ENCODE data around the gene DIAPH3. TPM values are rescaled to one million over a fixed set of nuclear protein-coding genes. Genes with fewer than 3 reads are reported as not detected.

The DIAPH3 gene
- total RNA-seq, 2 experiments from 2014 or later: 28.5 to 29.3 TPM

DNA sequence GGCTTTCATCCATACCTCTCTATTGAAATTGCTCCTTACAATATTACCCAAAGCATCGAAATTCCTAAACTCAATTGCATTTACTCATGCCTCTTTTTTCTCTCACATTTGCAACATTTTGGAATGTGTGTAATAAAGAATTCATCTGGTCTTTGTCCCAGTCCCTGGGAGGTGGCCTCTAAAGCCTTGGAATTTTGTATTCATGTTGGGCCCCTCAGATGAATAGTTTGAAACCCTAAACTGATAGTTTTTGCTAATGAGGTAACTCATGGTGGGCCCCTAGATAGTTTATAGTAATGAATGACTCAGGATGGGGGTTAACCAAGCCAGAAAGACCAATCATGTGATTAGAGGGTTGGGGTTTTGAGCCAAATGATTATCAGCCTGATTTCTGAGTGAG, 490.4 kb downstream of the DIAPH3 start:
- H3K27ac Mint-ChIP-seq: no peak overlapping the region
- H3K9me3 Mint-ChIP-seq (ENCODE audit: low read depth): no peaks in the 10 kb centered on the region
- intact Hi-C loops (cut with DNase I, micrococcal nuclease): no loop called here
- DNase-seq (no peak), ATAC-seq (no peak)
- H3K4me3 Mint-ChIP-seq: no peak overlapping the region
- POLR2A ChIA-PET: interaction anchor here (0.5 kb wide), 1 partner anchor 9 kb away, joined by 3 read pairs; no protein-coding TSS in a partner anchor
- CTCF ChIA-PET: interaction anchor here (0.9 to 1.1 kb wide), 3 partner anchors 9 to 163 kb away, joined by 4 to 6 read pairs (median 4); no protein-coding TSS in a partner anchor
- peaks cover 6% of the 10 kb centered on the region for H3K4me1 Mint-ChIP-seq
- H3K27me3 Mint-ChIP-seq: no peaks in the 10 kb centered on the region
- no peaks in the 10 kb centered on the region for H3K36me3 Mint-ChIP-seq (ENCODE audit: low read depth)

DNA sequence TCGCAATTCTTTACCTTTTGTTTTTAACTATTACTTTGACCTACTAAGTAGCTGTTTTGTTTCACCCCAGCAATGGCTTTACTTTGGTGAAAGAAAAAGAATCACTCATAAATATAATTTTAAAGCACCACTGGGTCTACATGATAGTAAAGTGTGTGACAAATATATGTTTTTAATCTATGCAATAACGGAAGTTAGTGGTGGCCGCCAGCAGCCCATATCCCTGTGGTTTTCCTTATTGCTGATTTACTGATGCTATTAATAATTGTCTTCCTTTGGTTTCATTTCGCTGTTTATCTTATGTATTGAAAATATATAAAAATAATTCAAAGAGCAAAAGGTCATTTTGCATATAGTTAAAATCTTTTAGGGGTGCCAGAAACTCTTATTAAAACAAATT, 491.3 kb downstream of the DIAPH3 start:
- no peak for ATAC-seq
- no peak overlapping the region for H3K4me3 Mint-ChIP-seq
- no peak for DNase-seq
- peaks cover 4% of the 10 kb centered on the region for H3K4me1 Mint-ChIP-seq
- no peaks in the 10 kb centered on the region for H3K9me3 Mint-ChIP-seq (ENCODE audit: low read depth)
- no peak overlapping the region for H3K27ac Mint-ChIP-seq
- no peaks in the 10 kb centered on the region for H3K36me3 Mint-ChIP-seq (ENCODE audit: low read depth)
- no peaks in the 10 kb centered on the region for H3K27me3 Mint-ChIP-seq
- CTCF ChIA-PET: interaction anchor here (1.3 kb wide), 1 partner anchor 9 kb away, joined by 3 read pairs; no protein-coding TSS in a partner anchor
- intact Hi-C loops (cut with DNase I, micrococcal nuclease): no loop called here
- POLR2A ChIA-PET: no interaction called here

DNA sequence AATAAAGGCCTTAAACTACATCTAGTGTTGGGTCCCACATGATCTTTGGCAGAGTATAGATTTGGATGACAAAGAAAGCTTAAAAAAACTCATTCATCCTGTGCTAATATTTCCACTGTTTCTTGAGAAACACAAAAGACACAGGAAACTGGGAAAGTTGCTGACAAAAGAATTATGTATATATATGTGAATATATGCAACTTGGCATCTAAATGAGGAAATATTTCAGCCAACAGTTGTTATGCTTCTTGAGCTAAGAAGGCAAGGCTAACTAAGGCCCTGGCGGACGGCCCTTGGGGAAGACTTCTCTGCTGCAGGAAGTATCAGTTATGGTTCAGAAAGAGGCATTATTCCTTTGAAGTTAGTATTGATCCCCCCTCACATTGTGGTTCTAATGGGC, 491.8 kb downstream of the DIAPH3 start:
- ChIA-PET CTCF (interaction anchor here (1.2 to 1.3 kb wide), 2 partner anchors 9 kb away, joined by 3 to 4 read pairs; no protein-coding TSS in a partner anchor), POLR2A (no interaction called here)
- Mint-ChIP-seq H3K4me1 (peaks cover 4% of the 10 kb centered on the region), H3K9me3 (ENCODE audit: low read depth) (no peaks in the 10 kb centered on the region), H3K36me3 (ENCODE audit: low read depth) (no peaks in the 10 kb centered on the region), H3K27me3 (no peaks in the 10 kb centered on the region), H3K4me3 (no peak overlapping the region), H3K27ac (no peak overlapping the region)
- DNase-seq (no peak), ATAC-seq (no peak)
- intact Hi-C loops (cut with DNase I, micrococcal nuclease): no loop called here

DNA sequence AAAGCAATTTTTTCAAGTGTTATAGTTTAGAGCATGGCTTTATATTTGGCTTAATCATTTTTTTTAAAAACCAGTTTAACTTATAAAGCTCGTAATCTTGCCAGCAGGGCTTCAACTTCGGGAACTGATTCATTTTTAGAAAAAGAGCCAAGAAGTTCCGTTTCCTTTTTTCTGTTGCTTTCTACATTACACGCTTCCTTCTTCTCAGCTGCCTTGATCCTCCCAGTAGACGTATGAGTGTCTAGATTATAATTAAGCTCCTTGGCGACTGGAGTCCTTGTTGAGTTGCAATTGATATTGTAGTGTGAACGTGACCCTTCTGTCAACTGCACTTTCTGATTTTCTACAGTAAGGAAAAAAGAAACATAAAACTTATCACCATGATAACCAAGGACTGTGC, 497.2 kb downstream of the DIAPH3 start:
- no peaks in the 10 kb centered on the region for H3K27me3 Mint-ChIP-seq
- H3K9me3 Mint-ChIP-seq (ENCODE audit: low read depth): no peaks in the 10 kb centered on the region
- ATAC-seq: no peak
- ChIA-PET CTCF (interaction anchor here (0.6 to 1.7 kb wide), 2 partner anchors 13 to 454 kb away, joined by 4 read pairs; no protein-coding TSS in a partner anchor), POLR2A (no interaction called here)
- no peak overlapping the region for H3K27ac Mint-ChIP-seq
- no peak for DNase-seq
- H3K4me1 Mint-ChIP-seq: peaks cover 3% of the 10 kb centered on the region
- intact Hi-C loops (cut with DNase I, micrococcal nuclease): no loop called here
- no peaks in the 10 kb centered on the region for H3K36me3 Mint-ChIP-seq (ENCODE audit: low read depth)
- H3K4me3 Mint-ChIP-seq: no peak overlapping the region

DNA sequence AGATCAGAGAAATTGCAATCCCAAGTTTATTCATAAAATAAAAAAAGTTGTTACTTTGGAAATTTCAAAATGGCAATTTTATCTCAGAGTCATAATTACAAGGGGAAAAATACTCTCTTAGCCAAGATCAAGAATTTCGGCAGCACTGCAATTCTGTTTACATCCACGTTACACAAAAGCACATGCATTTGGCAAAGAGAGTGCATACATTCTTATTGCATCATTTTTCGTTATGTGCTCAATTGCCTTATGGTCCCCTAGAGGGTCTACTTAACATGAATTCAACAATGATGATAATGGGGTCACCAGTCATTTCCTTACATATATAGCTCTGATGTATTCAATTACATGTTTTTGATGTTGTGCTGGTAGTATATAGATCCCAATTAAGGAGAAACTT, 498.0 kb downstream of the DIAPH3 start:
- intact Hi-C loops (cut with DNase I, micrococcal nuclease): no loop called here
- H3K27me3 Mint-ChIP-seq: no peaks in the 10 kb centered on the region
- H3K4me3 Mint-ChIP-seq: no peak overlapping the region
- H3K36me3 Mint-ChIP-seq (ENCODE audit: low read depth): no peaks in the 10 kb centered on the region
- no peak overlapping the region for H3K27ac Mint-ChIP-seq
- ATAC-seq (no peak), DNase-seq (no peak)
- H3K4me1 Mint-ChIP-seq: peaks cover 3% of the 10 kb centered on the region
- ChIA-PET POLR2A (no interaction called here), CTCF (interaction anchor here (1.7 kb wide), 1 partner anchor 14 kb away, joined by 4 read pairs; no protein-coding TSS in a partner anchor)
- H3K9me3 Mint-ChIP-seq (ENCODE audit: low read depth): no peaks in the 10 kb centered on the region

DNA sequence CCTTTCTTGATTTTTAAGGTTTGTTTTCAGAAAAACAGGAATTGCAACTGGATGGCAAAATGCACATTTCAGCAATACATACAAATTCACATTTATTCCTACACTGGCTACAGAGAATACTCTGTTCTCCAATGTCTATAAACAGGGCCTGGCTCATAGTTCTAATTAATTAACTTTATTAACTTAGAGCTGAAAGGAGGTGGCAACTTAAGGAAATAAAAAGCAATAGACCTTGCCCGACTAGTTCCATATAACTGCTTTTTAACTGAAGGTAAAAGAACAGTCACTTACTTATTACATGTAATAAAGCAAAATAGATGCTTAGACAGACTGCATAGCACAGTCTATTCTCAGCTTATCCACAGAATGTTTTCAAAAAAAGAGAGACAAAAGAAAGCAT, 498.5 kb downstream of the DIAPH3 start:
- no peaks in the 10 kb centered on the region for H3K9me3 Mint-ChIP-seq (ENCODE audit: low read depth)
- no peak overlapping the region for H3K27ac Mint-ChIP-seq
- DNase-seq (no peak), ATAC-seq (no peak)
- peaks cover 3% of the 10 kb centered on the region for H3K4me1 Mint-ChIP-seq
- POLR2A ChIA-PET: no interaction called here
- no peaks in the 10 kb centered on the region for H3K27me3 Mint-ChIP-seq
- no peak overlapping the region for H3K4me3 Mint-ChIP-seq
- CTCF ChIA-PET: interaction anchor here (1.1 to 1.7 kb wide), 2 partner anchors 9 to 14 kb away, joined by 3 to 4 read pairs; no protein-coding TSS in a partner anchor
- H3K36me3 Mint-ChIP-seq (ENCODE audit: low read depth): no peaks in the 10 kb centered on the region
- intact Hi-C loops (cut with DNase I, micrococcal nuclease): no loop called here

DNA sequence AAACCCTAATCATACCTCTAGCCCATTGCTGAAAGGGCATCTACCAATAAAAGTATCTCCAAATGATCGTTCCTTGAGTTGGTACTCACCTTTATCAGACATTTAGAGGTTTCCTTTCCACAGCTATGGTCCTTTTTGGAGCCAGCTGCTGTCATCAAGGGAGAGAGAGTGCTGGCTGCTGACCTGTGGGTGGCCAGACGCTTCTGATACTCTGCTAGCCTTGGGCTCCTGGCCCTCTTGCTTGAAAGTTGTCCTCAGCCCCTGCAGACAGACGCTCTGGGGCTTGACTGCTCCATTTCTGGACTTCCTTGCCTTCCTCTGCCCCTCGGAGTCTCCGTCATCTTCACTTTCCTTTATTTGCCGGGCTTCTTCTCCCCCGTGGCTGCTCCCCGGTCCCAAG, 499.1 kb downstream of the DIAPH3 start:
- ChIA-PET CTCF (interaction anchor here (1.1 kb wide), 1 partner anchor 9 kb away, joined by 3 read pairs; no protein-coding TSS in a partner anchor), POLR2A (no interaction called here)
- intact Hi-C loops (cut with DNase I, micrococcal nuclease): no loop called here
- Mint-ChIP-seq H3K4me3 (no peak overlapping the region), H3K4me1 (peaks cover 3% of the 10 kb centered on the region), H3K27me3 (no peaks in the 10 kb centered on the region), H3K27ac (no peak overlapping the region), H3K9me3 (ENCODE audit: low read depth) (no peaks in the 10 kb centered on the region), H3K36me3 (ENCODE audit: low read depth) (no peaks in the 10 kb centered on the region)
- ATAC-seq: no peak
- no peak for DNase-seq

DNA sequence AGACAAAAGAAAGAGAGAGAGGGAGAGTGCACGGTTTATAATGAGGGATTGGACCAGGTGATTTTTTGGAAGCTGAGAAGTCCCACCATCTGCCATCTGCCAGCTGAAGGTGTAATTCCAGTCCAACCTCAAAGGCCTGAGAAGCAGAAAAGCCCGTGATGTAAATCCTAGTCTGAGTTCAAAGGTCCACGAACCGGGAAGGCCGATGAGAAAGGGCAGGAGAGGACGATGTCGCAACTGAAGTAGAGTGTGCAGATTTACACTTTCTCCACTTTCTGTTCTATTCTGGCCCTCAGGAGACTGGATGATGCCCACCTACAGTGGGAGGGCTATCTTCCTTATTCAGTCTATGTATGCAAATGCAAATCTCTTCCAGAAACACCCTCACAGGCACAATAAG, 500.0 kb downstream of the DIAPH3 start:
- CTCF ChIA-PET: no interaction called here
- peaks cover 3% of the 10 kb centered on the region for H3K4me1 Mint-ChIP-seq

DNA sequence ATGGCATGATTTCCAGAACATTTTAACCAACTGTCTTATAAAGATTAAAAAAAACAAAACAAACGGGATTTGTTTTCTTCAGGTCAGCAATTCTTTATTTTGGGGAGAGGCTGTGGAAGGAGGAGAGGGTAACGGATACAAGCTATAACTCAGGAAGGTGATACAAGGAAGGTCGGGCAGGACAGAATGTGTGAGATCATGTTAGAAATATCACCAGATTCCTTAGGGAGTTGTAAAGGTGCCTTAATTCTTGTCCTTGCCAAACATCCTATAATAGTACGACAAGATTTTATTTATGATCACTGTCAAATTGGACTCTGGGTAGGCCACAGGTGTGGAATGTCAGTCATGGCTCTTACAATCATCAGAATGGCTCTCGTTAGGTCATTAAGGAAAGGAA, 503.1 kb downstream of the DIAPH3 start:
- Mint-ChIP-seq H3K4me3 (no peak overlapping the region), H3K27ac (no peak overlapping the region), H3K4me1 (no peaks in the 10 kb centered on the region), H3K36me3 (ENCODE audit: low read depth) (no peaks in the 10 kb centered on the region), H3K27me3 (no peaks in the 10 kb centered on the region), H3K9me3 (ENCODE audit: low read depth) (no peaks in the 10 kb centered on the region)
- intact Hi-C loops (cut with DNase I, micrococcal nuclease): no loop called here
- no peak for DNase-seq
- POLR2A ChIA-PET: no interaction called here
- CTCF ChIA-PET: interaction anchor here (1.1 kb wide), 1 partner anchor 10 kb away, joined by 3 read pairs; no protein-coding TSS in a partner anchor
- no peak for ATAC-seq

More for the DNA sequence above, 500.0 kb downstream of the DIAPH3 start:
- intact Hi-C loops (cut with DNase I, micrococcal nuclease): no loop called here
- POLR2A ChIA-PET: no interaction called here
- no peaks in the 10 kb centered on the region for H3K27me3 Mint-ChIP-seq
- H3K9me3 Mint-ChIP-seq (ENCODE audit: low read depth): no peaks in the 10 kb centered on the region
- DNase-seq (no peak), ATAC-seq (no peak)
- no peak overlapping the region for H3K27ac Mint-ChIP-seq
- H3K4me3 Mint-ChIP-seq: no peak overlapping the region
- no peaks in the 10 kb centered on the region for H3K36me3 Mint-ChIP-seq (ENCODE audit: low read depth)

DNA sequence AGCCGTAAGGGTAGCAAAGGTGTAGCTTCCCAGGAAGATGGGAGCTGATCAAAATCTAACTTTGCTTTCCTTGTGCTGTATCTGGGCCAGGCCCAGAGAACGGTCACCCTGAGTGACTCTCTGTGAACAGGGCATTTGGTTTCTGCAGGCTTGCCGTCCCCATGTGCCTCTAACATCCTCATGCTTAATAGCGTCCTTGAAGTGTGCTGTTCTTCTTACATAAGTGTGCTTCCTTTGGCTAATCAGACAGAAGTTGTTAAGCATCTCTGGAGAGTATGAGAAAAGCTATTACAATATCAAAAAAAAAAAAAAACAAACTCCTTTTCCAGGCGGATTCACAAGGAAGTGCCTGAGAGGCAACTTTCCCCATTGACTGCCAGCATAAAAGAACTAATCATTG, 503.7 kb downstream of the DIAPH3 start:
- H3K4me1 Mint-ChIP-seq: no peaks in the 10 kb centered on the region
- DNase-seq (no peak), ATAC-seq (no peak)
- H3K9me3 Mint-ChIP-seq (ENCODE audit: low read depth): no peaks in the 10 kb centered on the region
- no peaks in the 10 kb centered on the region for H3K36me3 Mint-ChIP-seq (ENCODE audit: low read depth)
- H3K4me3 Mint-ChIP-seq: no peak overlapping the region
- H3K27ac Mint-ChIP-seq: no peak overlapping the region
- ChIA-PET CTCF (interaction anchor here (1.1 kb wide), 1 partner anchor 10 kb away, joined by 3 read pairs; no protein-coding TSS in a partner anchor), POLR2A (no interaction called here)
- intact Hi-C loops (cut with DNase I, micrococcal nuclease): no loop called here
- H3K27me3 Mint-ChIP-seq: peaks cover 2% of the 10 kb centered on the region

DNA sequence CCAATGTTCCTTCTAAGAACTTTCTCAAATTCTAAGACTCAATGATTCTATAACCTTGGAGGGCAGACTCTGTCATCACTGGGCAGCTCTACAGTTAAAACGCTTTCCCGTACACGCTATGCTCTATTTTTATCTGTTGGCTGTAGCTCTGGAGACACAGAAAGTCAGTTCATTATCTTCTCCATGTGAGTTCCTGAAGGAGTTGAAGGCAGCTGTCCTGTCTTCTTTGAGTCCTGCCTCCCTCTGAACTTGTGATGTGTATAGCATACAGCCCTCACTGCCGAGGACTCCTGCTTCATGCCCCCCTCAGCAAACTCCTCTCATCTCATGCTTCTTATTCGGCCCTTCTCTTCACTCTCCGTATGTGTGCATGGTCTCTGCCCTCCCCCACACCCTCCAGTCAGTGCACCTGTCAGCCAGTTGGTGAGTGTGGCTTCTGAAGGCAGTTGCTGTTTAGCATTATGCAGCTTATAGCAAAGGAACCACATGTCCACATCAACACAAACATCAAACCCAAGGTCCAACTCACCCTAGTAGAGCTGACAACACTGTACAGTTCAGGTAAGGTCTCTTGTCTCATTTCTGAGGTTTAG, 504.9 kb downstream of the DIAPH3 start:
- intact Hi-C loops (cut with DNase I, micrococcal nuclease): no loop called here
- CTCF ChIA-PET: no interaction called here
- Mint-ChIP-seq H3K4me1 (no peaks in the 10 kb centered on the region), H3K9me3 (ENCODE audit: low read depth) (no peaks in the 10 kb centered on the region), H3K36me3 (ENCODE audit: low read depth) (no peaks in the 10 kb centered on the region), H3K27me3 (peaks cover 3% of the 10 kb centered on the region), H3K27ac (no peak overlapping the region), H3K4me3 (no peak overlapping the region)
- no peak for ATAC-seq
- POLR2A ChIA-PET: no interaction called here
- no peak for DNase-seq

DNA sequence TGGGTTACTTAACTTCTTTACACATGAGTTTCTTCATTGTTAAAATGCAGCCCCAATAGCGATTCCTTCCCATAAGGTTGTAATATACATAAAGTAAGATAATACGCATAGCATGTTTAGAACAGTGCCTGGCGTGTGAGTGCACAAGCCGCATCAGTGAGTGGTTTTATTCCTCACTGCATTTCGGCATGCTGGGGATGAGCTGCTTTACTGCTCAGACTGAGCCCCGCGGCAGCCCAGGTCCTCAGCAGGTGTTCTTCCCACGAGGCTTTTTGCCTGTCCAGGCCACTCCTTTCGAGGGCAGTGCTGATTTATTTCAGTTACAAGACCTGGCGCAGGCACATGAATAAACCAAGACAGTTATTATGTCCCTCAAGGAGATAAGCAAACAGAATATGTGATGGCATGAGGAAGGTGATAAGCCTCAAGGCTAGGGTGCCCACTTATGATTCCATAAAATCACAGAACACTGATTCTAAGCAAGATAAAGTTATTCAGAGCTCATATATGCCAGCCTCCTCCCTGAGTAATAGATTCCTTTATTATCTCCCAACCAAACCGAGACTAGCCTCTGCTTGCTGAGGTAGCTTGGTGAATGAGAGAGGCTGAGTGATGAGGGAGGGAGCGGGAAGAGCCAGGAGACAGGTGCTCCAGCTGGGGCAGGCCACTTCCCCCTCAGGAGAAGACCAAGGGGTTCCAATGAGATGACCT, 505.5 kb downstream of the DIAPH3 start:
- no peak overlapping the region for H3K27ac Mint-ChIP-seq
- intact Hi-C loops (cut with DNase I, micrococcal nuclease): no loop called here
- DNase-seq: no peak
- no peak overlapping the region for H3K4me3 Mint-ChIP-seq
- ChIA-PET POLR2A (no interaction called here), CTCF (no interaction called here)
- no peaks in the 10 kb centered on the region for H3K36me3 Mint-ChIP-seq (ENCODE audit: low read depth)
- ATAC-seq: no peak
- H3K4me1 Mint-ChIP-seq: no peaks in the 10 kb centered on the region
- peaks cover 3% of the 10 kb centered on the region for H3K27me3 Mint-ChIP-seq
- no peaks in the 10 kb centered on the region for H3K9me3 Mint-ChIP-seq (ENCODE audit: low read depth)

Measured in activated CD4-positive, alpha-beta T cell treated with anti-CD3 and anti-CD28 coated beads for 36 hours (primary cell).